Vagina (tissue), 2 donors: ENCODE data around the gene DCTN2. TPM values are rescaled to one million over a fixed set of nuclear protein-coding genes. Genes with fewer than 3 reads are reported as not detected.
"Not testable (repeated sequence)": the region's sequence is repeated elsewhere in the genome, so short reads cannot be mapped to it uniquely, and the experiment has no call there.

Experiments used
- DNase-seq, 2 donors: peaks; one replicate each; pipeline ENCODE4 v3.0.0-alpha.2; 2017; ENCODE audit errors: extremely low spot score in 2 of 2
- H3K27ac ChIP-seq: fragments of 200-600 bp; sonication (generic); one replicate; pipeline ENCODE4 v1.5.1; 2019
- H3K27me3 ChIP-seq: fragments of 200-600 bp; sonication (generic); one replicate; pipeline ENCODE4 v1.5.1; 2019
- H3K36me3 ChIP-seq, 2 donors: fragments of 200-600 bp; sonication (generic); one replicate each; pipeline ENCODE4 v1.5.1; 2017 to 2019
- H3K4me1 ChIP-seq: fragments of 200-600 bp; sonication (generic); one replicate; pipeline ENCODE4 v1.5.1; 2019
- H3K4me3 ChIP-seq, 2 donors: fragments of 200-600 bp; sonication (generic); 1 replicate in 1 of 2; 2 replicates in 1 of 2; pipeline ENCODE4 v1.5.1; 2016 to 2019
- H3K9me3 ChIP-seq: fragments of 200-600 bp; sonication (generic); one replicate; pipeline ENCODE4 v1.5.1; 2019
- POLR2A ChIP-seq, 2 donors: fragments of 450-650 bp; IDR thresholded peaks; one replicate each; pipeline ENCODE4 v1.6.1; 2017; ENCODE audit warnings: antibody characterized with exemption in 2 of 2, mild to moderate bottlenecking in 2 of 2, moderate library complexity in 2 of 2
- POLR2AphosphoS5 ChIP-seq, 2 donors: sonication (generic); formaldehyde crosslinking; IDR thresholded peaks; one replicate each; pipeline ENCODE4 v1.9.0; 2017; ENCODE audit warnings: antibody characterized with exemption in 2 of 2, mild to moderate bottlenecking in 2 of 2, low read depth in 1 of 2; ENCODE audit not compliant: insufficient read depth in 1 of 2
- intact Hi-C: fragments of 100-400 bp; cut with DNase I; formaldehyde crosslinking; loops from one replicate; pipeline ENCODE4 v1.15.1; 2023
- total RNA-seq: library from RNA; depleted of rRNA; stranded (reverse); fragments of >200 nt; gene quantifications from one replicate; pipeline ENCODE4 v1.2.3, GENCODE V29; 2016
- TF ChIP-seq, protein P1 (sequence below), 3 experiments: fragments of 450-650 bp in 2 of 3; fragments of 200-600 bp in 1 of 3; sonication (generic) in 1 of 3; IDR thresholded peaks; one replicate each; pipeline ENCODE4 v1.5.1; 2017 to 2019; ENCODE audit warnings: antibody characterized with exemption in 3 of 3, mild to moderate bottlenecking in 2 of 3, moderate library complexity in 2 of 3

DCTN2 gene
- total RNA-seq, 1 donor from 2014 or later = 131 TPM

- Histone ChIP-seq H3K9me3 (no peaks in the 10 kb centered on the region), H3K4me3 (no peak overlapping the region), H3K36me3 (no peaks in the 10 kb centered on the region), H3K27ac (no peak overlapping the region), H3K27me3 (no peaks in the 10 kb centered on the region), H3K4me1 (no peaks in the 10 kb centered on the region)
- intact Hi-C loops = no loop called here
- no peak for TF ChIP-seq POLR2A (IDR thresholded peaks at IDR 0.05)
- TF ChIP-seq, protein P1, sequence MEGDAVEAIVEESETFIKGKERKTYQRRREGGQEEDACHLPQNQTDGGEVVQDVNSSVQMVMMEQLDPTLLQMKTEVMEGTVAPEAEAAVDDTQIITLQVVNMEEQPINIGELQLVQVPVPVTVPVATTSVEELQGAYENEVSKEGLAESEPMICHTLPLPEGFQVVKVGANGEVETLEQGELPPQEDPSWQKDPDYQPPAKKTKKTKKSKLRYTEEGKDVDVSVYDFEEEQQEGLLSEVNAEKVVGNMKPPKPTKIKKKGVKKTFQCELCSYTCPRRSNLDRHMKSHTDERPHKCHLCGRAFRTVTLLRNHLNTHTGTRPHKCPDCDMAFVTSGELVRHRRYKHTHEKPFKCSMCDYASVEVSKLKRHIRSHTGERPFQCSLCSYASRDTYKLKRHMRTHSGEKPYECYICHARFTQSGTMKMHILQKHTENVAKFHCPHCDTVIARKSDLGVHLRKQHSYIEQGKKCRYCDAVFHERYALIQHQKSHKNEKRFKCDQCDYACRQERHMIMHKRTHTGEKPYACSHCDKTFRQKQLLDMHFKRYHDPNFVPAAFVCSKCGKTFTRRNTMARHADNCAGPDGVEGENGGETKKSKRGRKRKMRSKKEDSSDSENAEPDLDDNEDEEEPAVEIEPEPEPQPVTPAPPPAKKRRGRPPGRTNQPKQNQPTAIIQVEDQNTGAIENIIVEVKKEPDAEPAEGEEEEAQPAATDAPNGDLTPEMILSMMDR (IDR thresholded peaks at IDR 0.05) = no peak
- DNase-seq = no peak
These were observed 22.9 kb upstream of the DCTN2 start for GRCh38 chr12:57569858-57570257.

DNA sequence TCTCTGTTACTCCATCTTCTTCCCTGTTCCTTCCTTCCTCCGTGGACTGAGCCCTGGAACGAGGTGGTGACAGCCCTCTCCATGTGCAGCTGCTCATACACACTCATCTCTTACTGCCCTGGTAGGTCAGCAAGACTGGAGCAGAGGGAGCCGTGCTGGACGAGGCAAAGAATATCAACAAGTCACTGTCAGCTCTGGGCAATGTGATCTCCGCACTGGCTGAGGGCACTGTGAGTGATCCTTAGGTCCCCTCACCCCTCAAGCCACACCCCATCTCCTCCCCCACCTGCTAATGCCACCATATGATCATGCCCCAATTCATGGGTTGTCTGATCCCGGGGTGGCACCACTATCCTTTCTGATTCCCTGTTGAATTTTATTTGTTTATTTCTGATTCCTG, 21.8 kb upstream of the DCTN2 start:
- H3K4me3 ChIP-seq = no peak overlapping the region
- no peaks in the 10 kb centered on the region for H3K4me1 ChIP-seq
- H3K36me3 ChIP-seq = no peaks in the 10 kb centered on the region
- H3K27ac ChIP-seq = no peak overlapping the region
- intact Hi-C loops = no loop called here
- TF ChIP-seq, protein P1 (IDR thresholded peaks at IDR 0.05) = no peak
- TF ChIP-seq POLR2A (IDR thresholded peaks at IDR 0.05) = no peak
- TF ChIP-seq POLR2AphosphoS5 (IDR thresholded peaks at IDR 0.05; ENCODE audit: insufficient read depth in 1 of 2, low read depth in 1 of 2) = no peak
- no peaks in the 10 kb centered on the region for H3K27me3 ChIP-seq
- no peak for DNase-seq
- no peaks in the 10 kb centered on the region for H3K9me3 ChIP-seq

DNA sequence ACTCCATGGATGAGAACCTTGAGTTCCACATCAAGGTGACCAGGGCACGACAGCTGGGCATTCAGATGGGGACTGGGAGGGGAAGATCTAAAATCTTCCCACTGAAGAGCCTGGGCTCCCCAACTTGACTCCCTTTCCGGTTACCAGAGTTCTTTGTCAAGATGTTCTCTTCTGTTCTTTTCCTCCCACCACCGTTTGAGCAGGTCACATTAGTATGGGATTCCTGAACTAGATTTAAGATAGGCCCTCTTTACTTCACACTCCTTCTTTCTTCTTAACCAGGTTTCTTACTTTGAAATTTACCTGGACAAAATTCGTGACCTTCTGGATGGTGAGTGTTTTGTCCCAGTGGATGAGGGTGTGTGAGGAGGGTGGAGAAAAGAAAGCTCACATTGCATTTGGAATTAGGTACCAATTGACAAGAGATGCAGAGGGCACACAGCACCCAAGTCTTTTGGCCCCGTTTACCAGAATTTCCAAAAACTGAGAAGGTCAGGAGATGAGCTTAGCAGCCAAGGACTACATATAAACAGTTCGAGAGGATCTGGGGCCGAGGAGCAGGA, 17.3 kb upstream of the DCTN2 start:
- DNase-seq = no peak
- no peaks in the 10 kb centered on the region for H3K27me3 ChIP-seq
- H3K4me1 ChIP-seq = no peaks in the 10 kb centered on the region
- H3K36me3 ChIP-seq = no peaks in the 10 kb centered on the region
- TF ChIP-seq POLR2AphosphoS5 (IDR thresholded peaks at IDR 0.05; ENCODE audit: insufficient read depth in 1 of 2, low read depth in 1 of 2) = no peak
- TF ChIP-seq, protein P1 (IDR thresholded peaks at IDR 0.05) = no peak
- TF ChIP-seq POLR2A (IDR thresholded peaks at IDR 0.05) = no peak
- no peaks in the 10 kb centered on the region for H3K9me3 ChIP-seq
- intact Hi-C loops = no loop called here
- H3K4me3 ChIP-seq = no peak overlapping the region
- H3K27ac ChIP-seq = no peak overlapping the region

GRCh38 chr12:57563358-57563757, 16.4 kb upstream of the DCTN2 start:
- intact Hi-C loops = no loop called here
- H3K4me1 ChIP-seq = no peaks in the 10 kb centered on the region
- no peak for TF ChIP-seq POLR2AphosphoS5 (IDR thresholded peaks at IDR 0.05; ENCODE audit: insufficient read depth in 1 of 2, low read depth in 1 of 2)
- TF ChIP-seq, protein P1 (IDR thresholded peaks at IDR 0.05) = no peak
- TF ChIP-seq POLR2A (IDR thresholded peaks at IDR 0.05) = no peak

GRCh38 chr12:57561117-57561516, 14.1 kb upstream of the DCTN2 start:
- intact Hi-C loops, H3K9me3 ChIP-seq, H3K4me1 ChIP-seq, H3K4me3 ChIP-seq, H3K27me3 ChIP-seq, H3K27ac ChIP-seq, H3K36me3 ChIP-seq, DNase-seq: not testable (repeated sequence)

More at GRCh38 chr12:57563358-57563757, 16.4 kb upstream of the DCTN2 start:
- no peak for DNase-seq
- no peak overlapping the region for H3K27ac ChIP-seq
- H3K27me3 ChIP-seq = no peaks in the 10 kb centered on the region
- no peaks in the 10 kb centered on the region for H3K9me3 ChIP-seq
- no peaks in the 10 kb centered on the region for H3K36me3 ChIP-seq
- H3K4me3 ChIP-seq = no peak overlapping the region
